ENCODE data around the gene ESR1.
"Not testable (repeated sequence)": the region's sequence is repeated elsewhere in the genome, so short reads cannot be mapped to it uniquely, and the experiment has no call there.

ESR1 gene

DNA sequence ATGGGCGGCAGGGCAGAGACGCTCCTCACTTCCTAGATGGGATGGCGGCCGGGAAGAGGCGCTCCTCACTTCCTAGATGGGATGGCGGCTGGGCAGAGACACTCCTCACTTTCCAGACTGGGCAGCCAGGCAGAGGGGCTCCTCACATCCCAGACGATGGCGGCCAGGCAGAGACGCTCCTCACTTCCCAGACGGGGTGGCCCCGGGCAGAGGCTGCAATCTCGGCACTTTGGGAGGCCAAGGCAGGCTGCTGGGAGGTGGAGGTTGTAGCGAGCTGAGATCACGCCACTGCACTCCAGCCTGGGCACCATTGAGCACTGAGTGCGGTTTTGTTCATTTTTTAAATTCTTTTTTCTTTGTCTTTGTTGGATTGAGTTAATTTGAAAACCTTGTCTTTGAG is 92.3 kb downstream of the ESR1 start:
- DNase-seq: not testable (repeated sequence)

DNA sequence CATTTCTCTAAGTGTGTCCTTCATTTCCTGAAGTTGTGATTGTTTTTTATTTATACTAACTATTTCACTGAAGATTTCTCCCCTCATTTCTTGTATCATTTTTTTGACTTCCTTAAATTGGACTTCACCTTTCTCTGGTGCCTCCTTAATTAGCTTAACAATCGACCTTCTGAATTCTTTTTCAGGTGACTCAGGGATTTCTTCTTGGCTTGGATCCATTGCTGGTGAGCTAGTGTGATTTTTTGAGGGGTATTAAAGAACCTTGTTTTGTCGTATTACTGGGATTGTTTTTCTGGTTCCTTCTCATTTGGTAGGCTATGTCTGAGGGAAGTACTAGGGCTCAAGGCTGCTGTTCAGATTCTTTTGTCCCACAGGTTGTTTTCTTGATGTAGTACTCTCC is 92.8 kb downstream of the ESR1 start:
- no peak for DNase-seq

DNA sequence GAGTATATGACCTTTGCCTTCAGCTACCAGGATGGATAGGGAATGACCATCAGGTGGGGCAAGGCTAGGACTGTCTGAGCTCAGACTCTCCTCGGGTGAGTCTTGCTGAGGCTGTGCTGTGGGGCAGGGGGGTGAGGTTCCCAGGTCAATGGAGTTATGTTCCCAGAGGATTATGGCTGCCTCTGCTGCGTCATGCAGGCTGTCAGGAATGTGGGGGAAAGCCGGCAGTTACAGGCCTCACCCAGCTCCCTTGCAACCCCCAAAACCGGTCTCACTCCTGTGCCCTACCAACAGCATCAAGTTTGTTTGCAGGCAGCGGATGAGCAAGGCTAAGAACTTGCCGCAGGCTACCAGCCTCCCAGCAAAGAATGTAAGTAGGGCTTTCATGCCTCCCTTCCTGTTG is 93.5 kb downstream of the ESR1 start:
- DNase-seq: no peak

DNA sequence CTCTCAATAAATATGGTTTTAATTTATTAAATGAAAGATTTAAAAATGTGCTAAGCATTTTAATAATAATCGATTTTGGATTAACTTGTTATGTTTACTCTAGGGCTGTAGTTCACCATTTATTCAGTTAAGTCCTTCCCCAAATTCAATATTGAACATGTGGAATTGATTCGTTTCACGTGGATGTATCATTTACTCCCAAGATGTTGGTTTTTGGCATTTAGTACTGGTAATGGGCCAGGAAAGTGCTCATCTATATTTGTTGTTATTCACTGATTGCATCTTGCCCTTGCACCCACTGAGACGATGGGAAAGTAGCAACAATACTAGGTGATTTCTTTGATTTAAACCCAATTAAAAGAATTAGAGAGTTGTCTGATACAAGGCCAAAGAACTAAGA is 97.1 kb downstream of the ESR1 start:
- no peak for DNase-seq

DNA sequence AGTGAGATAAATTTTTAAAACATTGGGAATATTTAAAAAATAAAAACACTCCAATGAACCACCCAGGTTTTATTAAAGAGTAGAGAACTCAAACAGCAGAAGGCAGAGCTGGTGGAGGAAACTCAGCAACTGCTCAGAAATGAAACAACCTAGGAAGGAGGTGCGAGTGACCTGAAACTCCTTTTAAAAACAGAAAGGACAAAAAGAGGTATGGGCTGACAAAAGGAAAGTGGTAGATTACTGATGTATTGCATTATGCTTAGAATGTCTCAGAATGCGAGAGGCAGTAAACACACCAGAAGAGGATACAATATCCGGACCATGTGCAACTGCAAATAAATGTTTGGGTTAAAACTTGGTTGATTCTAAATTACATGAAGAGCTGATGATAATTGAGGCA is 97.6 kb downstream of the ESR1 start:
- no peak for DNase-seq

DNA sequence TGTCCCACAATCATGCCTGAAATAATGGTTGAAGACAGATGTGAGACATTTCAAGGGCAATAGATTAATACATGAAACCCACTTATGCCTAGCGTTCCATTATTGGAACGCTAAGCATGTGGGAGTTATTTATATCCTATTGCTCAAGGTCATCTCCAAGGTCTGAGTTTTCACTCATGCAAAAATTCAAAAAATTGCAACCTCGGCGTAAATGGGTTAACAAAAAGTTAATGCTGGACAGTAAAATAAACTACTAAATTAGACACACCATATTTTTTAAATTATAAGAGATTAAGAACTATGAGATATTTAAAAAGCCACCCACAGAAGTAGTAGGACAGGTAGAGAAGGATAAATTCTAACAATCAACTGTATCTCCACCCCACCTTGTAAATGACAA is 98.4 kb downstream of the ESR1 start:
- no peak for DNase-seq

DNA sequence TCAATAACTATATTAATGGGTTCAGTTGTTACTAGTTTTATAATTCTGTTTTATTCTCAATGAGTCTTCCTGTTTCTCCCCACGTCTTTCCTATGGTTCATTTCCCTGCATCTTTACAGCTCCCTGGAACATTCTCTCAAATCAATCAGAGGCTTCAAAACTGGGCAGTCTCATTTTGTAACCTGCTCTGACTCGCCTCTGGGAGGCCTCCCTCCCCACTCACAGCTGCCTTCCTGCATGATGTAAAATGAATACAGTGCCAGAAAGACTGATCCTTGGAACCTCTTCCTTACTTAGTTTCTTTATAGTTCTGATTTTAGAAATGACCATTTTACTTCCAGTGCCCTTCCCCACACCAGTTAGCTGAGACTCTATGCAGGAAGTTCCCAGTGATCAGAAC is 103.9 kb downstream of the ESR1 start:
- no peak for DNase-seq

DNA sequence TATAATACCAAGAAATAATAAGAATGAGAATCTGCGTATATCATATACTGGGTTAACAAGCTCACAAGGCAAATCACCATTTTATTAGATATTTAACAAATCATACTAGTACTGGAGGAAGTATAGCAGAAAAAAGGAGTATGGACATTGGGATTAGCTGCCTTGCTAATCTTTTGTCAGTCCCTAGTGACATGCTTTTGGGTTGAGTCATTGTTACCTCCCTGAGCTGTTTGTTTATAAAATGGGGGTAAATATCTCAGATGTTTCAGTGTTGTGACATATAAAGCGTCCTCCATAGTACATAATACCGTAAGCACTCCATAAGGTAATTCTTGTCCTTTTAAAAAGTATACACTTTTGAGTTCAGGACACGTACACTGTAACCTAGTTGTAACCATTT is 107.0 kb downstream of the ESR1 start:
- DNase-seq: no peak

DNA sequence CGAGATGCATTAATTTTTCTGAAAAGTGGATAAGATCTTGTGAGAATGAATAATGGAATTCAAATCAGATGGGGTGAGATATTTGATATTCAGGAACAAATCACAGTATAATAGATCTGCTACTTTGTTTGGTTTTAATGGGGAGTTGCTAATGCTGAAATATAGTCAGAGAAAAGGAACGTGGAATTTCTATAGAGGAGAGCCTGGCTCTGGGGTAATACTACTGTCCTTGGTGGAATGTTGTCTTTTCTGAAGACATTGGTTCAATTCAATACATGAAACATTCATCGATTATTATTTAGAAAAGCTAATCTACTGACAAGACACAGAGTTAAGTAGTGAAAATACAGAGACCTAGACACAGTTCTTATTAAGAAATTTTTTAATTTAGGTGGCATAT is 108.6 kb downstream of the ESR1 start:
- no peak for DNase-seq

DNA sequence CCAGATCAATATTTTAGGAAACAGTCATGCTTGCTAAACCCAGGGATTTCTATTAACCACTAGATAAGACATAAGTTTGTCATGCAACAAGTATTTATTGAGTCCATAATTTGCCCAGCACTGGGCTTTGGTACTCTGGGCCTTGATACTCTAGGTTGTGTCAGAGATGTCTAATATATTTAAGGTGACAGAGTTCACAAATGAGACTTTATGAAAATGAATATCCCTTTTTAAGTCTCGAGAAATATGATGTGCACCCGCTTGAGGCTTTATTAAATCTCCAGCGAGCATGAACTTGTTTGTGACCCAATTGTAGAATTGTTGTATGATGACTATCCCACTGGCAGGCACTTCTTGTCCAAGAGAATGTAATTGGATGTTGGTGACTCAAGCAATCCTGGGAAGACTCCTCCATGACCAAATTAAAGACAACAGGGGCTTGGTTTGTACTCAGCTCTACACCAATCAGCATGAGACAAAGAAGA is 109.2 kb downstream of the ESR1 start:
- DNase-seq: no peak

DNA sequence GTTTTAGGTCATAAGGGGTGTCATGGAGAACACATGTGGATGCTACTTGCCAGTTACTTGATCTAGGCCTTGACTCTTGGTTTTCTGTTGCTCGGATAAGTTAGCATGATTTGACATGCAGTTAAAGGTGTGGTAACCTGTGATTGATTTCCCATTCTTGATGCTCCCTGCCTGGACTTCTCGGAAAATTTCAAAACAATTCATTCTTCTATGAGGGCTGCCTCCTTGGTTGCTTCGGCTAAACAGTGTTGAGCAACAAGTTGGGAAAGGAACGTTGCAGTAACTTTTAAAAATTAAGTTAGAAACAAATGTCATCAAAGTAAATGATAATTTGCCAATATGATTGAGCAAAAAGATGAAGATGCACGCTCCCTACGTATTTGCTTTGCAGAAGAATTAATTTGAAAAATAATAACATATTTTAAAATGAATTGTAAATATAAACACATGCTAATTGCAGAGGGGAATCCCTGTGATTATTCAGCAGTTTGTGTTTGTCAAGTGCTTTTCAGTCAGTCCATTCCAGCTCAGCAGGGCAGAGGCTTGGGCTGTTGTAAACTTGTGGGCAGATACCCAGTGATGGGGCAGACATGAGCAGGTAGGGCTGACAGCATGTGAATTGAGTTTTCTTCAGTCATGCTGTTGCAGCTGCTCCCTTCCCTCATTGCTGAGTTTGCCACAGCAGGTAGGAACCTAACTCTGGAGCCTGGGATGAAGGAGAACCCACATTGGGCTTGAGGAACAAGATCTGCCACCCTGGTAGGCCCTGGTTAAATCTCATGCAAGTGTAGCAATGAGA is 110.2 kb downstream of the ESR1 start:
- DNase-seq: no peak

DNA sequence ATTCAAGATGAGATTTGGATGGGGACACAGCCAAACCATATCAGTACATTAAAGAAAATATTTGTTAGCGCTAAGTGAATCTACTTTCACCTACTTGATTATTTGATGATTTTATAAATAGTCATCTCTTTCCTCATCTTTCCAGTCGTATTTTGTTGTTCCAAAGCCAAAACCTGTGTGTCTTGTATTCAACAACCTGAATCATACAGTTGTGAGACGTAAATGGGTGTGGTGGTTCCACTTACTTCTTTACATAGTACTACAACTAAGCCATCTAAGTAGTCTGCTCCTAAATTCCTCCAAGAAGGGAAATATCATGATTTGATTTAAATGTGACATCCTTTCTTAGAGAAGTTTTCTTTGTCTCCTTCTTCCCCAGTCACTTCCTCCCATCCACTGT is 132.8 kb downstream of the ESR1 start:
- no peak for DNase-seq

DNA sequence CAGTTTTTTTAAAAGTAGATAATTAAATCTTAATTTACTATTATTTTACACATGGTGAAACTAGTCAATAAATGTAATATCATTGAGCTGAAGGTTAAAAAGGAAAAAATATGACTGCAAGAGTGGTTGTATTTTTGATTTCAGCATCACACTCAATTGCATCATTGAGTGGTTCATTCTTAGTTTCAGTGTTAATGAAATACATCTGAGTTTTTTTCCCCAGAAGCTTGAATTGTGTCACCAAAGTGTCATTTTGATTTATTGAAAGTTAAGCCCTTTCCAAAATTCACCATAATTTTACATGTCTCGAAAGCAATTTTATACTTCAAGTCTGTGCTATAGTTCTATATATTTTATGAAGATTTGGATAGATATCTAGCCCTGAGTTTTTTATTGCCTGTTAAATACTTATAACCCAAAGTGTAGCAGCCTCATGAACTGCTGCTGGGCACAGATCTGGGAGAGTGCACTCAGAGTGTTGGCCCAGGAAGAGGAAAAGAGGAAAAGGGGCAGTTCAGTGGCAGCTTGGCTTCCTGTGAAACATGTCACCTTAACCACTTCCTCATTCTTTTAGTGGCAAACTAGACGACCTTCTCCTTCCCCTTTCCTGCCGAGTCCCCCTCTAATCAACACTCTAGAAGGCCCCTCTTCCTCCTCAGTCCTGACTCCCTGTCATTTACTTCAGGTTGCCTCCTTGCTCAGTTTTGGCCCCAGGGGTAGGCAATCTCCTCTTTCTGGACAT is 140.7 kb downstream of the ESR1 start:
- DNase-seq: no peak

DNA sequence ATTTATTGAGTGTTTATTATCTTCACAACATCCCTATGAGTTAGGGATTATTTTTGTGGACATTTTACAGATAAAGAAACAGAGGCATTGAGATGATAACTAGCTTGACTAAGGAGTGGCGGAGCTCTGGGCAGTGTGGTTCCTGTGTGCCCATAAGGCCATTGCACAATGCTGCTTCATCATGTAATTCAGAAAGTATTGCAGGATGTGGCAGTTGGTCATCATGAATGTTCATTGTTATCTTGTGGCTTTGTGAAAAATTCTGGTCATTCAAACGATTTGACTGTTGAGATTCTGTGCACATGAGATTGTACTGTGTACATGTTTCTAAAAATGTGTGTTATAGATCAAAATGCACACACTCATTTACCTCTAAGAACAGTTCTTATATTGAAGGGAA is 150.8 kb downstream of the ESR1 start:
- DNase-seq: no peak

DNA sequence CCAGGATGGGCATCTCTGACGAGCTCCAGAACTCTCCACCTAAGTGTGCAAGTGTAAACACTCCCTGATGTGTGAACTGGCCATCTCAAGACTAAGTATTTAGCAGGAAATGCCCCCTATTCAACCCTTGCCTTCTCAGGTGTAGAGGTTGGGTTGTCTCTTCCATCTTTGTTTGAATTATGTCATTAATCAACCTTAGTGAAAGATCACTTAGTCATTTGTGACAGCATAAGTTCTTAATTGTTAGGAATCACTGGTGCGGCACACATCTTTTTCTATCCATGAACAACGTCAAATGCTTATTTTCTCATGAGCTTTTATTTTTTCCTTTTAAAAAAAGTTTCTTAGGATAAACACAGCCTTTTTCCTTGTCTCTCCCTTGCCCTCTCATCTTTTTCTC is 151.6 kb downstream of the ESR1 start:
- no peak for DNase-seq

DNA sequence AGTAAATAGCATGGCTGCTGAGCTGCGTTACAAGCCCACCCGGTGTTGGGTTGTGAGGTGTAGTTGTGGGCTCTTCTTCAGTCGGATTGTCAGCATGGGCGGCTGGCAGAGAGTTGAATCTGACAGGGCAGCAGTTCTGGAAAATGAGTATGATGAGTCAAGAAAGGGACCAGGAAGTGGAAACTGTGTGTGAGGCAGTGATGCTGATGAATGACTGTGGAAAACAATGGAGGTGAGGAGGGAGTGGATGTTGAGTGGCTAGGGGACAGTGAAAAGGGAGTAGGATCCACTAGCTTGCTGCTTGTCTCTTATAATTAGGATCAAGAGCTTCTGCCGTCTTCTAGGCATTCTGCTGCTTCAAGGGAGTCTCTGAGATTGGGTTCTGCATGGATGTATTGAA is 154.3 kb downstream of the ESR1 start:
- DNase-seq: no peak

DNA sequence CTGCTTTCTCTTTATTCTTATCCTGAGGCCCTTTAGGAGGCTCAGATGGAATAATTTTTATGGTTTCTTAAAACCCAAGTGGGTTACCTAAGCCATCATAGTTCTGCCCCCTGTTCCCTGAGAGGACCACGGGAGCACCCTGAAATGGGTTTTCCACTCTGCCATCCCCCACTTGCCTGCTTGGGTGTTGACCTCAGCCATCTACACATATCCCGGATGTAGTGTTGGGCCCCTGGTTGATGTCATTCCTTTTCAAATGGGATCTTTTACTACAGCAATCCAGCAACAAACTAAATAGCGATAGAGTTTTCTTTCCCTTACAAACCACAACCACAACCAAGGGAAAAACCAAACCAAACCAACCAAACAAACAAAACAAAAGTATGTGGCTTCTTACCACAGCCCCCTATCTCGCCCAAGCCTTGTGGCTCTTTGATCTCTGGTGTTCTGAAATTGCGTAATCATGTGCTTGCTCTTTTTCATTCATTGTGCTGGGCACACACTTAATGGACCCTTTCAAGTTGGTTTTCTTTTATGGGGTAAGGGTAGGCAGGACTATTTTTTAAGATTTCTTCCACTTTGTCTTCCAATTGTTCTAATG is 154.9 kb downstream of the ESR1 start:
- DNase-seq: no peak

DNA sequence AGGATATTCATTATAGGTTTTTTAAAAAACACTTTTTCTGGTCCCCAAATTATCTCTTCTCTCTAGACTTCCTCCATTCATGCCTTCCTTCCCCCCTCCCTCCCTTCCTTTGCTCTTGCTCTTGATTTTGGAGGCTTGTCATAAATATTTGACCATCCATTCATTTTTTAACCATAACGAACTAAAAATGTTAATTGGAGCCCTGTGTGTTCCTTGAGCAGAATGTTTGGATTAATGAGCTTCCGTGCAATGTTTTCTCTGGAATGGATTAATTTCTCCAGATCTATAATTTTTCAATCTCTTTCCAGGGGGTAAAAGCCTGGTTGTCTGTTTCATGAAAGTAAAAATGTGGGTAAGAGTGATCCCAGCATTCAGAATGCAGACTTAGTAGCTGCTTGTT is 155.5 kb downstream of the ESR1 start:
- no peak for DNase-seq

DNA sequence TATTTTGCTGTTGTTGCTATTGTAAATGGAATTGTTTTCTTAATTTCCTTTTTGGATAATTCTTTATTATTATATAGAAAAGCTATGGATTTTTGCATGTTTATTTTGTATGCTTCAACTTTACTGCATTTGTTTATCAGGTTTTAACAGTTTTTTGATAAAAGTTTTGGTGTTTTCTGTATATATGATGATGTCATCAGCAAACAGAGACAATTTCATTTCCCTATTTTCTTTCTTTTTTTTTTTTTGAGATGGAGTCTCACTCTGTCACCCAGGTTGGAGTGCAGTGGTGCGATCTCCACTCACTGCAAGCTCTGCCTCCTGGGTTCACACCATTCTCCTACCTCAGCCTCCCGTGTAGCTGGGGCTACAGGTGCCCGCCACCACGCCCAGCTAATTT is 156.9 kb downstream of the ESR1 start:
- DNase-seq: not testable (repeated sequence)

DNA sequence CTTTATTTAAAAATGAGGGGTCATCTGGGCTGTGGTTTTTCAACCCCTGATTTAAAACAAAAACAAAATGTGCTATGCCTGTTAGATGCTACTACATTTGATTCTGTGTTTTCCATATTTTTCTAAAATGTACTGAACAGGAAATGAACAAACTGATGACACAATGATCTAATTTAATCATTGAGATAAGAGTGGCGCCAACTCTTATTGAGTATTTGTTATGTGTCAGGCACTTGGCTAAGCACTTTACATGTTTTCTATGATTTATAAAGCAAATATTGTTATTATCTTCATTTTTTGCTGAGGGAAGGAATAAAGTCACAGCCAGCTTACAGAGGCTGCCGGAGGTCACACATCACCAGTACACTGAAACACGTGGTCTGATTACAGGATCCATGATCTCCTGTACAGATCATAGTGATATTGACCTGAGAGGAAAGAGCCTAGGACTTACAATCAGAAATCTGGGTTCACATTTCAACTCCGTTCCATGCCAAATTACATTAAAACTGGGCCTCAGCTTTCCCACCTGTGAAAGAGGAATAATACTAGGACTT is 166.7 kb downstream of the ESR1 start:
- no peak for DNase-seq

DNA sequence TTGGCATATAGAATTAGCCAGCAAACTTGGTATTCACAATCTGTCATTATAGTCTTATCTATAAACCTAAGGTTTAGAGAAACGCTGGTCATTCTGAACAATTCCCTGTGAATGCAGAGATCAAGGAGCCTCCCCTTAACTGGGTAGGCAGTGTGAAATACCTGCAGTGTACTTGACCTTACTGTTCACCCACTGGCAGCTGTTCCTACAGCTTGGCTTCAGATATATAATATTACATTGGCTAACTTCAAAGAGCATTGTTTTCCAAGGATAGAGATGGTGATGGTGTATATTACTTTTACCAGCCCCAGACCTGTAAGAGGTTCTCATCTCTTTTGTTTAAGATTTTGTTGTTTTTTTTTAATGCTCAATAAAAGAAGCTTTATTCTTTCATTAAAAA is 168.3 kb downstream of the ESR1 start:
- no peak for DNase-seq

DNA sequence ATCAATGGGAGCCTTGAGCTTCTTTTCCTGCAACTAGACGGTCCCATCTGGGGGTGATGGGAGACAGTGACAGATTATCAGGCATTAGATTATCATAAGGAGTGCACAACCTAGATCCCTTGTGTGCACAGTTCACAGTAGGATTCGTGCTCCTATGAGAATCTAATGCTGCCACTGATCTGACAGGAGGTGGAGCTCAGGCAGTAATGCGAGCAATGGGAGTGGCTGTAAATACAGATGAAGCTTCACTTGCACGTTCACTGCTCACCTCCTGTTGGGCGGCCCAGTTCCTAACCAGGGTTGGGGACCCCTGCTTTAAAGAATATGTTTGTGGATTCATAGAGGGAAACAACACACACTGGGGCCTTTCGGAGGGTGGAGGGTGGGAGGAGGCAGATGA is 180.7 kb downstream of the ESR1 start:
- not testable (repeated sequence) for DNase-seq

DNA sequence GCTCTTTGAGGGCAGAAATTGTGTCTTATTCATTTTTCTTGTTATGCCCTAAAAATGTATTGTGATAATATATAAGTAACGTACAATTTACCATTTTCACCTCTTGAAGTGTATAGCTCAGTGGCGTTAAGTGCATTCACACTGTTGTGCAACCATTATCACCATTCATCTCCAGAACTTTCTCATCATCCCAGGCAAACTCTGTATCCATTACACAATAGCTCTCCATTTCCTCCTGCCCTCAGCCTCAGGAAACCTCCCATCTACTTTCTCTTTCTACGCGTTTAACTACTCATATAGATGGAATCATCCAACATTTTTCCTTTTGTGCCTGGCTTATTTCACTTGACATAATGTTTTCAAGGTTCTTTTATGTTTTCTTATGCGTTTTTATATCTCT is 184.6 kb downstream of the ESR1 start:
- DNase-seq: no peak

DNA sequence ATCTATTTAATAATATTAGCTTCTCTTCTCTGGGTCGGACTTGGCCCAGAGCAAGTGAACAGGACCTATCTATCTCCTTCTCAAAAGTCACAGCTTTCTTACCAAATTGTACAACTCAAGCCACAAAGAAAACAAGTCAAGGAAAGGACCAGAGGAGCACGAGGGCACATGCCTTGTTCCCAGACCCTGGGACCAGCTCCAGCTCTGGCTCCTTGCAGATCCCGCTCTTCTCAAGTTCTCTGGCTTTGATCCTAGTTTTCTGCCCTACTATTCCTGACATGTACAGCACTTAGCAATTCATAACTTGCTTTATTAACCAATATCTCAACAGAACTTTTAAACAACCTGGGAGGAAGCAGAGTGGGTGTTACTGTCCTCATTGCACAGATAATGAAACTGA is 185.9 kb downstream of the ESR1 start:
- no peak for DNase-seq

Measured in NCI-H1694 treated with DMSO at 0.1 percent for 48 hours (cell line).